HepG2 (cell line): ENCODE results near the gene SNRNP48. TPM values are rescaled to one million over a fixed set of nuclear protein-coding genes. Genes with fewer than 3 reads are reported as not detected.

Experiments
- AKAP8 ChIP-seq: sonication (generic); formaldehyde crosslinking; IDR thresholded peaks from 2 replicates; pipeline ENCODE4 v1.5.1; 2020; ENCODE audit warnings: mild to moderate bottlenecking, missing genetic modification reagents
- BRD4 ChIP-seq: sonication (generic); formaldehyde crosslinking; IDR thresholded peaks from 2 replicates; pipeline ENCODE4 v1.4.0; 2020; ENCODE audit warnings: missing genetic modification reagents
- CEBPG ChIP-seq: IDR thresholded peaks from 2 replicates; pipeline ENCODE4 v1.6.1; 2016
- EEA1 ChIP-seq: sonication (generic); formaldehyde crosslinking; IDR thresholded peaks from 2 replicates; pipeline ENCODE4 v1.5.1; 2020; ENCODE audit warnings: mild to moderate bottlenecking, missing genetic modification reagents, borderline replicate concordance
- ELF3 ChIP-seq: IDR thresholded peaks from 2 replicates; pipeline ENCODE4 v1.6.1; 2016; ENCODE audit warnings: missing genetic modification reagents, missing compliant biosample characterization
- GABPB1 ChIP-seq: IDR thresholded peaks from 2 replicates; pipeline ENCODE4 v1.6.1; 2016; ENCODE audit warnings: mild to moderate bottlenecking, missing genetic modification reagents, moderate library complexity, missing compliant biosample characterization
- HIC2 ChIP-seq: sonication (generic); formaldehyde crosslinking; IDR thresholded peaks from 2 replicates; pipeline ENCODE4 v1.9.0; 2022; ENCODE audit warnings: low read depth, missing genetic modification reagents
- HNRNPK ChIP-seq: fragments of 200-400 bp; formaldehyde crosslinking; IDR thresholded peaks from 2 replicates; pipeline ENCODE4 v1.6.1; 2018; ENCODE audit warnings: low read length, low read depth, moderate library complexity, mild to moderate bottlenecking; ENCODE audit not compliant: poor library complexity, severe bottlenecking
- KLF11 ChIP-seq: IDR thresholded peaks from 2 replicates; pipeline ENCODE4 v1.6.1; 2016; ENCODE audit warnings: missing compliant biosample characterization
- MIER2 ChIP-seq: IDR thresholded peaks from 2 replicates; pipeline ENCODE4 v1.6.1; 2016; ENCODE audit warnings: missing biosample characterization, missing genetic modification reagents
- MNT ChIP-seq: fragments of 450-650 bp; IDR thresholded peaks from 2 replicates; pipeline ENCODE4 v1.6.1; 2016
- SNAPC5 ChIP-seq: sonication (generic); formaldehyde crosslinking; IDR thresholded peaks from 2 replicates; pipeline ENCODE4 v1.8.1; 2023; ENCODE audit warnings: mild to moderate bottlenecking, missing genetic modification reagents, borderline replicate concordance
- SNRNP70 ChIP-seq: fragments of 200-400 bp; formaldehyde crosslinking; IDR thresholded peaks from 2 replicates; pipeline ENCODE4 v1.6.1; 2017; ENCODE audit warnings: mild to moderate bottlenecking, low read depth, low read length, moderate library complexity
- TMF1 ChIP-seq: sonication (generic); formaldehyde crosslinking; IDR thresholded peaks from 2 replicates; pipeline ENCODE4 v1.8.1; 2022; ENCODE audit warnings: low read depth, missing genetic modification reagents
- ZBTB8A ChIP-seq: sonication (generic); formaldehyde crosslinking; IDR thresholded peaks from 2 replicates; pipeline ENCODE4 v1.4.0; 2020; ENCODE audit warnings: mild to moderate bottlenecking, low read depth, missing genetic modification reagents, borderline replicate concordance
- ZNF224 ChIP-seq: sonication (generic); formaldehyde crosslinking; IDR thresholded peaks from 2 replicates; pipeline ENCODE4 v1.5.0; 2020; ENCODE audit warnings: mild to moderate bottlenecking, missing genetic modification reagents
- ZNF234 ChIP-seq: sonication (generic); formaldehyde crosslinking; conservative IDR thresholded peaks from 2 replicates; pipeline ENCODE4 v1.5.1; 2020; ENCODE audit warnings: mild to moderate bottlenecking, missing genetic modification reagents
- ZNF367 ChIP-seq: sonication (generic); formaldehyde crosslinking; IDR thresholded peaks from 2 replicates; pipeline ENCODE4 v1.4.0; 2020; ENCODE audit warnings: missing genetic modification reagents, borderline replicate concordance
- ZNF552 ChIP-seq: sonication (generic); formaldehyde crosslinking; IDR thresholded peaks from 2 replicates; pipeline ENCODE4 v1.9.0; 2022; ENCODE audit warnings: missing genetic modification reagents, mild to moderate bottlenecking, borderline replicate concordance
- ZNF605 ChIP-seq: sonication (generic); formaldehyde crosslinking; IDR thresholded peaks from 2 replicates; pipeline ENCODE4 v1.8.0; 2022; ENCODE audit warnings: mild to moderate bottlenecking, missing genetic modification reagents
- ZNF614 ChIP-seq: IDR thresholded peaks from 2 replicates; pipeline ENCODE4 v1.6.1; 2018; ENCODE audit warnings: missing biosample characterization, missing genetic modification reagents, inconsistent platforms, borderline replicate concordance
- ZNF710 ChIP-seq: sonication (generic); formaldehyde crosslinking; IDR thresholded peaks from 2 replicates; pipeline ENCODE4 v1.5.0; 2020; ENCODE audit warnings: mild to moderate bottlenecking, missing genetic modification reagents, borderline replicate concordance
- ZNF782 ChIP-seq: sonication (generic); formaldehyde crosslinking; IDR thresholded peaks from 2 replicates; pipeline ENCODE4 v1.4.0; 2020; ENCODE audit warnings: missing genetic modification reagents, mild to moderate bottlenecking, borderline replicate concordance
- ZNF839 ChIP-seq: sonication (generic); formaldehyde crosslinking; IDR thresholded peaks from 2 replicates; pipeline ENCODE4 v1.4.0; 2020; ENCODE audit warnings: missing genetic modification reagents, mild to moderate bottlenecking, borderline replicate concordance
- polyA plus RNA-seq, 8 experiments: library from polyadenylated mRNA; depleted of rRNA in 3 of 8; stranded (reverse) in 7 of 8; unstranded in 1 of 8; fragments of >200 nt; fragmentation: Illumina TruSeq in 4 of 8; extraction: Trizol in 4 of 8; gene quantifications; 2 replicates each; pipeline versions ENCODE4 v1.2.1 to v1.2.3, GENCODE V29; 2011 to 2016; ENCODE audit warnings: low read depth in 4 of 8, missing spikeins in 1 of 8, mixed read lengths in 1 of 8; ENCODE audit not compliant: insufficient read depth in 1 of 8
- total RNA-seq, 5 experiments: library from RNA; depleted of rRNA; stranded (reverse); fragments of >200 nt; fragmentation: Illumina TruSeq; extraction: Trizol; gene quantifications; 2 replicates each; pipeline ENCODE4 v1.2.3, GENCODE V29; 2016; ENCODE audit warnings: low read depth in 1 of 5

Gene SNRNP48
- total and polyA plus RNA-seq, 2 of the 13 experiments (the other 11 are each of a cell fraction or from before 2014, with no cell fraction given): 17.5 to 47.5 TPM

- TF ChIP-seq ZNF710 (CRISPR knock-in tag) (no peak), ZNF224 (CRISPR knock-in tag) (no peak), CEBPG (CRISPR knock-in tag) (no peak), ZNF614 (no peak), HIC2 (no peak; the same call in 1 of the 2 replicates), ZNF605 (CRISPR knock-in tag) (peak; percentile 15; the same call in 1 of the 2 replicates), KLF11 (CRISPR knock-in tag) (no peak), AKAP8 (no peak), ZBTB8A (CRISPR knock-in tag) (0 out of 2 replicates have a peak, but pooled peaks have one; percentile 28), SNAPC5 (CRISPR knock-in tag) (no peak; the same call in 1 of the 2 replicates), ZNF367 (CRISPR knock-in tag) (no peak), BRD4 (CRISPR knock-in tag) (no peak), HNRNPK (no peak), ZNF552 (peak; percentile 2; the same call in 1 of the 2 replicates), EEA1 (CRISPR knock-in tag) (no peak), MNT (no peak), ELF3 (CRISPR knock-in tag) (no peak; the same call in 1 of the 2 replicates), ZNF782 (CRISPR knock-in tag) (peak; percentile 68; the same call in 1 of the 2 replicates), ZNF839 (CRISPR knock-in tag) (0 out of 2 replicates have a peak, but pooled peaks have one; percentile 12), GABPB1 (CRISPR knock-in tag) (peak; percentile 26; the same call in 1 of the 2 replicates), TMF1 (CRISPR knock-in tag) (no peak; the same call in 1 of the 2 replicates), ZNF234 (no peak), SNRNP70 (no peak), MIER2 (CRISPR knock-in tag) (no peak)
These were observed 47.7 kb upstream of the SNRNP48 start (continued) for GRCh38 chr6:7542065-7542873.
